Measurements from ENCODE around the gene SIM2.

The SIM2 gene

DNA sequence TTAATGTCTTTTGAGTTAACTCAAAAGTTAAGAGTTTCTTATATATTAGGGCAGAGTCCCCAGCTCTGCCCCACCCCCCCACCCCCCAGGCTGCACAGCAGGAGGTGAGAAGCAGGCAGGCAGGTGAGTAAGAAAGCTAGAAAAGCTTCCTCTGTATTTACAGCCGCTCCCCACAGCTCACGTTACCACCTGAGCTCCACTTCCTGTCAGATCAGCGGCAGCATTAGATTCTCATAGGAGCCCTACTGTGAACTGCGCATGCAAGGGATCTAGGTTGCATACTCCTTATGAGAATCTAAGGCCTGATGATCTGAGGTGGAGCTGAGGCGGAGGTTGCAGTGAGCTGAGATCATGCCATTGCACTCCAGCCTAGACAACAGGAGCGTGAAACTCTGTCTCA lies 81.9 kb downstream of the SIM2 start:
- Histone ChIP-seq H3K4me1 (ENCODE audit: insufficient read depth, low read length) (0 out of 2 replicates have a peak, but pooled peaks cover 8% of the 10 kb centered on the region), H3K27me3 (ENCODE audit: insufficient read depth, low read length) (no peaks in the 10 kb centered on the region), H3K27ac (ENCODE audit: low read depth, low read length) (no peak overlapping the region), H3K9ac (ENCODE audit: low read depth, low read length) (no peak overlapping the region), H3K4me3 (ENCODE audit: low read length) (no peak overlapping the region), H3K36me3 (ENCODE audit: insufficient read depth, low read length) (no peaks in the 10 kb centered on the region), H3K9me3 (ENCODE audit: insufficient read depth, low read depth, low read length) (peaks cover 12% of the 10 kb centered on the region; the same call in 1 of the 2 replicates)
- 85% methylated on average over 6 of the region's 6 CpGs for WGBS

- WGBS = 93% methylated on average over 8 of the region's 8 CpGs
- H3K27ac ChIP-seq (ENCODE audit: low read depth, low read length) = no peak overlapping the region
- no peak overlapping the region for H3K4me3 ChIP-seq (ENCODE audit: low read length)
- H3K4me1 ChIP-seq (ENCODE audit: insufficient read depth, low read length) = 0 out of 2 replicates have a peak, but pooled peaks cover 8% of the 10 kb centered on the region
- H3K36me3 ChIP-seq (ENCODE audit: insufficient read depth, low read length) = no peaks in the 10 kb centered on the region
- peaks cover 12% of the 10 kb centered on the region; the same call in 1 of the 2 replicates for H3K9me3 ChIP-seq (ENCODE audit: insufficient read depth, low read depth, low read length)
- no peaks in the 10 kb centered on the region for H3K27me3 ChIP-seq (ENCODE audit: insufficient read depth, low read length)
- no peak overlapping the region for H3K9ac ChIP-seq (ENCODE audit: low read depth, low read length)
These were observed 84.9 kb downstream of the SIM2 start for GRCh38 chr21:36783612-36784374.

DNA sequence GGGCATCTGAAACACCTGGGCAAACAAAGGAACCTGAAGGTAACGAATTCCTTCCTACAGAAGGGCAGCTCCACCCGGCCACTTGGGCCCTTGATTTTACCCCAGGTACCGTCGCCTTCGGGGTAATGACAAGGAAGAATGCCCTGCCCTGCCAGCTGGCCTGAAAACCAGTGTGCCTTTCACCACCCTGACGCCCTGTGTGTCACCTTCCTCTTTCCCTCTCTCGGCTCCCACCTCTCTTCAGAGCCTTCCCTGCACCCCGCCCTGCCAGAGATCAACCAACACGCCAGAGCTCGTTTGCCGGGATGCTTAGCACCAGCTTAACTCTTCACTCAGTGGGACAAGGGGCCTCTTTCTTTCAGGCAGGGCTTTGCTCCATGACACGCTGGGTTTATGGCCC lies 86.0 kb downstream of the SIM2 start:
- Histone ChIP-seq H3K4me1 (ENCODE audit: insufficient read depth, low read length) (0 out of 2 replicates have a peak, but pooled peaks cover 8% of the 10 kb centered on the region), H3K27me3 (ENCODE audit: insufficient read depth, low read length) (no peaks in the 10 kb centered on the region), H3K36me3 (ENCODE audit: insufficient read depth, low read length) (no peaks in the 10 kb centered on the region), H3K9ac (ENCODE audit: low read depth, low read length) (no peak overlapping the region), H3K4me3 (ENCODE audit: low read length) (no peak overlapping the region), H3K27ac (ENCODE audit: low read depth, low read length) (no peak overlapping the region; the same call in 1 of the 2 replicates), H3K9me3 (ENCODE audit: insufficient read depth, low read depth, low read length) (peaks cover 12% of the 10 kb centered on the region; the same call in 1 of the 2 replicates)
- WGBS = 84% methylated on average over 12 of the region's 12 CpGs

- Histone ChIP-seq H3K4me1 (ENCODE audit: insufficient read depth, low read length) (0 out of 2 replicates have a peak, but pooled peaks cover 8% of the 10 kb centered on the region), H3K27me3 (ENCODE audit: insufficient read depth, low read length) (no peaks in the 10 kb centered on the region), H3K4me3 (ENCODE audit: low read length) (no peak overlapping the region), H3K27ac (ENCODE audit: low read depth, low read length) (no peak overlapping the region; the same call in 1 of the 2 replicates), H3K9me3 (ENCODE audit: insufficient read depth, low read depth, low read length) (peaks cover 10% of the 10 kb centered on the region; the same call in 1 of the 2 replicates), H3K36me3 (ENCODE audit: insufficient read depth, low read length) (no peaks in the 10 kb centered on the region), H3K9ac (ENCODE audit: low read depth, low read length) (no peak overlapping the region)
- WGBS = 93% methylated on average over 2 of the region's 2 CpGs
These were observed 86.7 kb downstream of the SIM2 start for GRCh38 chr21:36785615-36786014.

- Histone ChIP-seq H3K36me3 (ENCODE audit: insufficient read depth, low read length) (no peaks in the 10 kb centered on the region), H3K27ac (ENCODE audit: low read depth, low read length) (no peak overlapping the region), H3K4me3 (ENCODE audit: low read length) (no peak overlapping the region), H3K9me3 (ENCODE audit: insufficient read depth, low read depth, low read length) (peaks cover 5% of the 10 kb centered on the region; the same call in 1 of the 2 replicates), H3K4me1 (ENCODE audit: insufficient read depth, low read length) (0 out of 2 replicates have a peak, but pooled peaks cover 8% of the 10 kb centered on the region), H3K9ac (ENCODE audit: low read depth, low read length) (no peak overlapping the region), H3K27me3 (ENCODE audit: insufficient read depth, low read length) (no peaks in the 10 kb centered on the region)
- 94% methylated on average over 3 of the region's 4 CpGs for WGBS
These were observed 87.3 kb downstream of the SIM2 start for GRCh38 chr21:36786186-36786585.

- H3K4me3 ChIP-seq (ENCODE audit: low read length) = no peak overlapping the region
- H3K36me3 ChIP-seq (ENCODE audit: insufficient read depth, low read length) = no peaks in the 10 kb centered on the region
- no peaks in the 10 kb centered on the region for H3K9me3 ChIP-seq (ENCODE audit: insufficient read depth, low read depth, low read length)
- no peaks in the 10 kb centered on the region for H3K27me3 ChIP-seq (ENCODE audit: insufficient read depth, low read length)
- peaks cover 12% of the 10 kb centered on the region for H3K4me1 ChIP-seq (ENCODE audit: insufficient read depth, low read length)
- 94% methylated on average over 12 of the region's 12 CpGs for WGBS
- no peak overlapping the region for H3K9ac ChIP-seq (ENCODE audit: low read depth, low read length)
- H3K27ac ChIP-seq (ENCODE audit: low read depth, low read length) = no peak overlapping the region
These were observed 89.3 kb downstream of the SIM2 start for GRCh38 chr21:36788120-36788638.

GRCh38 chr21:36790616-36791015 lies 91.7 kb downstream of the SIM2 start:
- WGBS = 93% methylated on average over 7 of the region's 7 CpGs
- no peaks in the 10 kb centered on the region for H3K27me3 ChIP-seq (ENCODE audit: insufficient read depth, low read length)
- no peak overlapping the region for H3K9ac ChIP-seq (ENCODE audit: low read depth, low read length)
- no peaks in the 10 kb centered on the region for H3K9me3 ChIP-seq (ENCODE audit: insufficient read depth, low read depth, low read length)
- no peak overlapping the region for H3K27ac ChIP-seq (ENCODE audit: low read depth, low read length)
- H3K4me1 ChIP-seq (ENCODE audit: insufficient read depth, low read length) = peaks cover 5% of the 10 kb centered on the region
- H3K4me3 ChIP-seq (ENCODE audit: low read length) = no peak overlapping the region
- H3K36me3 ChIP-seq (ENCODE audit: insufficient read depth, low read length) = no peaks in the 10 kb centered on the region

DNA sequence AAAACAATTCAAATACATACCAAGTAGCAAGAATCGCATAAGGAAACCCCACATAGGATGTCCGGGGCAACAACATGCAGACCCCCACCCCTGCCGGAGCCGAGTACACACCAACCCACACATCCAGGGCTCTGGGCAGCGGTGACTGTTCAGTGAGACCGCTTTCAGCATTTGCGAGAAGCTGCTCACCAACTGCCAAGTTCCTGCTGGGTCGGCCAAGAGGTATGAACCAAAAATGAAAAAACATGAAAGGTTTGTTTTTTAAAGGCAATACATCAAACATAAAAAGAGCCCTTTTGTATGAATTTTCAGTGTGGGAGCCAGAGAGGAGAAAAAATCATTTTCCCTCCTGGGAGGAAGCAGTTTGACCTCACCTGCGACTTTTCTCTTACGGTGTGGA lies 92.3 kb downstream of the SIM2 start:
- Histone ChIP-seq H3K27ac (ENCODE audit: low read depth, low read length) (no peak overlapping the region), H3K4me1 (ENCODE audit: insufficient read depth, low read length) (peaks cover 5% of the 10 kb centered on the region), H3K9ac (ENCODE audit: low read depth, low read length) (no peak overlapping the region), H3K36me3 (ENCODE audit: insufficient read depth, low read length) (no peaks in the 10 kb centered on the region), H3K4me3 (ENCODE audit: low read length) (no peak overlapping the region), H3K27me3 (ENCODE audit: insufficient read depth, low read length) (no peaks in the 10 kb centered on the region), H3K9me3 (ENCODE audit: insufficient read depth, low read depth, low read length) (no peaks in the 10 kb centered on the region)
- WGBS = 91% methylated on average over 8 of the region's 10 CpGs

DNA sequence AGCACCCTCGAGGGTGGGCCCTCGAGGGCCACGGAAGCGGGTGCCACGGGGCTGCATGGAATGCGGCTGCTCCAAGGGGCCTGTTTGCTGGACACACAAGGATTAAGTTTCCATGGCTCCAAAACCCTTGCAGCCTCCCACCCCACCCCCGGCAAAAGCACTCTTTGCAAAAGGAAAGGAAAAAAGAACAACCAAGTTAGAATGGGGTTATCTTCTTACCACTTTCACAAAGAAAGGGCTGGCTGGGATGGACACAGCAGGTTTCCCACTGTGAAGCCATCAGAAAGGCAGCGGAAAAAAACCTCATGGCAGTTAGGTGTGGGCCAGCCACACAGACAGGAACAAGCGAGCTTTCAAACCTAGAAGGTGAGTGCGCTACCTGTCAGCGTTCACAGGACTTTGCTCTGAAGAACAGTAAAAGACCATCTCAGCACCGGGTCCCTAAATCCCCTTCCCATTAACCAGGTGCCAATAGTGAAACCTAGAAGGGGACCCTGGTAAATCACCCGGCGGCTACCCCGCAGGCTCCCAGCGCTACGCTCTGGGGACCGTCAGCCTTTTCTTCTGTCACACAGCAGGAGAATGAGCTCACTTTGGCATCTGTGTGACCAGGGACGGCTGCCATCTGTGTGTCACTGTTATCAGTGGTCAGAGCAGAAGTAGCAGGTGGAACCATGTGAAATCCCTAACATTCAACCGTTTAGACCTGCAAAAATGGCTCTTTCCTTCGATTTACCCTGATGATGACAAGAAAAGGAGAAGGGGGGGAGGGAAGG lies 93.0 kb downstream of the SIM2 start:
- Histone ChIP-seq H3K27me3 (ENCODE audit: insufficient read depth, low read length) (no peaks in the 10 kb centered on the region), H3K9me3 (ENCODE audit: insufficient read depth, low read depth, low read length) (no peaks in the 10 kb centered on the region), H3K4me1 (ENCODE audit: insufficient read depth, low read length) (peaks cover 5% of the 10 kb centered on the region), H3K27ac (ENCODE audit: low read depth, low read length) (no peak overlapping the region), H3K4me3 (ENCODE audit: low read length) (no peak overlapping the region), H3K36me3 (ENCODE audit: insufficient read depth, low read length) (no peaks in the 10 kb centered on the region), H3K9ac (ENCODE audit: low read depth, low read length) (no peak overlapping the region)
- WGBS = 73% methylated on average over 20 of the region's 21 CpGs

GRCh38 chr21:36792505-36792967 lies 93.6 kb downstream of the SIM2 start:
- WGBS = 75% methylated on average over 6 of the region's 6 CpGs
- H3K9ac ChIP-seq (ENCODE audit: low read depth, low read length) = no peak overlapping the region

DNA sequence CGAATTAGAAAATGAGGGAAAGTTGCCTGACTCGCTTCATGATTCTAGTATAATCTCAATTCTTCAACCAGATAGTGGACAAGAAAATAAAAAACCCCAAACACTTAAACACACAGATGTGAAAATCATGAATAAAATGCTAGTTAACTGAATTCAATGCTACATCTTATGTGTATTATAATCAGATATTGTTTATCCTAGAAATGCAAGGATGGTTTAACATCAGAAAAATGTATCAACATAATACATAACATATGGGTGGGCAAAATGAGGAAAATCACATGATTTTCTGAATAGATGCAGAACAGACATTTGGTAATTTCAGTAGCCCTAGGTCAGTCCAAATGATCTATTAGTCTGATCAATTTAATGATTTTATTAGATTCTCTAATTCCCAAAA lies 97.2 kb downstream of the SIM2 start:
- H3K4me3 ChIP-seq (ENCODE audit: low read length) = no peak overlapping the region
- peaks cover 6% of the 10 kb centered on the region; the same call in 1 of the 2 replicates for H3K9me3 ChIP-seq (ENCODE audit: insufficient read depth, low read depth, low read length)
- no peaks in the 10 kb centered on the region for H3K36me3 ChIP-seq (ENCODE audit: insufficient read depth, low read length)
- H3K27ac ChIP-seq (ENCODE audit: low read depth, low read length) = no peak overlapping the region
- peaks cover 5% of the 10 kb centered on the region for H3K4me1 ChIP-seq (ENCODE audit: insufficient read depth, low read length)
- H3K27me3 ChIP-seq (ENCODE audit: insufficient read depth, low read length) = no peaks in the 10 kb centered on the region
- H3K9ac ChIP-seq (ENCODE audit: low read depth, low read length) = no peak overlapping the region
- 98% methylated on average over 2 of the region's 2 CpGs for WGBS

More at GRCh38 chr21:36792505-36792967, 93.6 kb downstream of the SIM2 start:
- no peak overlapping the region for H3K27ac ChIP-seq (ENCODE audit: low read depth, low read length)
- H3K9me3 ChIP-seq (ENCODE audit: insufficient read depth, low read depth, low read length) = no peaks in the 10 kb centered on the region
- no peaks in the 10 kb centered on the region for H3K27me3 ChIP-seq (ENCODE audit: insufficient read depth, low read length)
- H3K4me1 ChIP-seq (ENCODE audit: insufficient read depth, low read length) = peaks cover 5% of the 10 kb centered on the region
- H3K4me3 ChIP-seq (ENCODE audit: low read length) = no peak overlapping the region
- H3K36me3 ChIP-seq (ENCODE audit: insufficient read depth, low read length) = no peaks in the 10 kb centered on the region
